Measurements from ENCODE around the gene ERMP1.
A peak's percentile ranks its signal among the peaks of the same experiment; 100 is the strongest.
"Not testable (repeated sequence)": the region's sequence is repeated elsewhere in the genome, so short reads cannot be mapped to it uniquely, and the experiment has no call there.

ERMP1 gene, protein sequence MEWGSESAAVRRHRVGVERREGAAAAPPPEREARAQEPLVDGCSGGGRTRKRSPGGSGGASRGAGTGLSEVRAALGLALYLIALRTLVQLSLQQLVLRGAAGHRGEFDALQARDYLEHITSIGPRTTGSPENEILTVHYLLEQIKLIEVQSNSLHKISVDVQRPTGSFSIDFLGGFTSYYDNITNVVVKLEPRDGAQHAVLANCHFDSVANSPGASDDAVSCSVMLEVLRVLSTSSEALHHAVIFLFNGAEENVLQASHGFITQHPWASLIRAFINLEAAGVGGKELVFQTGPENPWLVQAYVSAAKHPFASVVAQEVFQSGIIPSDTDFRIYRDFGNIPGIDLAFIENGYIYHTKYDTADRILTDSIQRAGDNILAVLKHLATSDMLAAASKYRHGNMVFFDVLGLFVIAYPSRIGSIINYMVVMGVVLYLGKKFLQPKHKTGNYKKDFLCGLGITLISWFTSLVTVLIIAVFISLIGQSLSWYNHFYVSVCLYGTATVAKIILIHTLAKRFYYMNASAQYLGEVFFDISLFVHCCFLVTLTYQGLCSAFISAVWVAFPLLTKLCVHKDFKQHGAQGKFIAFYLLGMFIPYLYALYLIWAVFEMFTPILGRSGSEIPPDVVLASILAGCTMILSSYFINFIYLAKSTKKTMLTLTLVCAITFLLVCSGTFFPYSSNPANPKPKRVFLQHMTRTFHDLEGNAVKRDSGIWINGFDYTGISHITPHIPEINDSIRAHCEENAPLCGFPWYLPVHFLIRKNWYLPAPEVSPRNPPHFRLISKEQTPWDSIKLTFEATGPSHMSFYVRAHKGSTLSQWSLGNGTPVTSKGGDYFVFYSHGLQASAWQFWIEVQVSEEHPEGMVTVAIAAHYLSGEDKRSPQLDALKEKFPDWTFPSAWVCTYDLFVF

DNA sequence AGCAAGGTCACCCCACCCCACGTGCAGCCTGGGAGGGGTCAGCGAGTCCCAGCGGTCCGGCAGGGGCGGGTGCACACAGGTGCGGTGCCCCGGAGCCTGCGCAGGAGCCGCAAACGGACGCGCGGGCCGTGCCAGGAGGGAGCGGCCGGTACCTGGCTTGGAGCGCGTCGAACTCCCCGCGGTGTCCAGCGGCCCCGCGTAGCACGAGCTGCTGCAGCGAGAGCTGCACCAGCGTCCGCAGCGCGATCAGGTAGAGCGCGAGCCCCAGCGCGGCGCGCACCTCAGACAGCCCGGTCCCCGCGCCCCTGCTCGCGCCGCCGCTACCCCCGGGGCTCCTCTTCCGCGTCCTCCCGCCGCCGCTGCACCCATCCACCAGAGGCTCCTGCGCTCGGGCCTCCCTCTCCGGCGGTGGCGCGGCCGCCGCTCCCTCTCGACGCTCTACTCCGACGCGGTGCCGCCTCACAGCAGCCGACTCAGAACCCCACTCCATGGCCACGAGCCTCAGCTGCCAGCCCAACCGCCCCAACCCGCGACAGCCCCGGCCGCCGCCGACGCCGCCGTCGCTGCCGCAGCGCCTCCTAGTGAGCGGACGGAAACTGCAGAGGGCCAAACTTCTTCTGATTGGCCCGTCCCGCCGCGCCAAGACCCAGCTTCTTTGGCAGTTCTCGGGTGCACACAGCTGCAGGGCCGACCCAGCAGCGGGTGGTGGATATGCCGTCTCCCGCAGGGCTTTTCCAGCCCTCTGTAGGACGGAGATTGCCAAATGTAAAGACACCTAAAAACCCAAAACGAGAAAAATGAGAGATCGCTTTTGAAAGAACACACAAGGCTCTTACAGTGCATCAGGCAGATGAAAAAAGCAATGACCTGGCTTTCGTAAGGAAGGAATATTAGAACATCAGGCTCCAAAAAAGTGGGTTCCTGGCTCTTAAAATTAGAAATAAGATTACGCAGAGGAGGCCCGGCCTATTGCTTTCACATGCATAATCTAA is at the start of gene ERMP1:
Gene ERMP1, minus strand, starts transcription at position 580 of the 992 bp plus-strand sequence. Its CDS starts 90 bp downstream, at position 490.
- peak; percentile 92 for DNase-seq (ENCODE audit: low spot score)

DNA sequence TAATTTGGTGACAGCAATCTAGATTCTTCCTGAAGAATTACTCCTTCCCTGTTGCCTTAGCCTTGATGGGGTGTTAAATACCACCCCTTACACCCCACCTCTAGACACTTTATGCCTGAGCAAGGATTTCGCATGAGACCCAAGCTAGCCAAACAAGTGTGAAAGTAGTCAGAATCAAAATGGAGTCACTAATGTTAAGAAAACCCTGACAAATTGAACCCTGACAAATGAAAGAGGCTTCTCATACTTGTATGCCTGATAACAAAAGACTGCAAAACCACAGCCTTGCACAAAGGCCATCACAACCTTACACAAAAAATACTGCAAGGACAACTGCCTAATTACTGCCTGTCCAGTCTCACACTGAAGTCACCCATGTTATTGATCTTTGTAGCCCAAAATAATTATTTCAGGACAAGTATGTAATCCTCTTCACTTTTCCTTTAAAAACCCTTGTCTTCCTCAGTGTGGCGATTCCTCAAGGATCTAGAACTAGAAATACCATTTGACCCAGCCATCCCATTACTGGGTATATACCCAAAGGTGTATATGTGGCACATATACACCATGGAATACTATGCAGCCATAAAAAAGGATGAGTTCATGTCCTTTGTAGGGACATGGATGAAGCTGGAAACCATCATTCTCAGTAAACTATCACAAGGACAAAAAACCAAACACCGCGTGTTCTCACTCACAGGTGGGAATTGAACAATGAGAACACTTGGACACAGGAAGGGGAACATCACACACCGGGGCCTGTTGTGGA is 49.5 kb upstream of the ERMP1 start:
- DNase-seq (ENCODE audit: low spot score): not testable (repeated sequence)

DNA sequence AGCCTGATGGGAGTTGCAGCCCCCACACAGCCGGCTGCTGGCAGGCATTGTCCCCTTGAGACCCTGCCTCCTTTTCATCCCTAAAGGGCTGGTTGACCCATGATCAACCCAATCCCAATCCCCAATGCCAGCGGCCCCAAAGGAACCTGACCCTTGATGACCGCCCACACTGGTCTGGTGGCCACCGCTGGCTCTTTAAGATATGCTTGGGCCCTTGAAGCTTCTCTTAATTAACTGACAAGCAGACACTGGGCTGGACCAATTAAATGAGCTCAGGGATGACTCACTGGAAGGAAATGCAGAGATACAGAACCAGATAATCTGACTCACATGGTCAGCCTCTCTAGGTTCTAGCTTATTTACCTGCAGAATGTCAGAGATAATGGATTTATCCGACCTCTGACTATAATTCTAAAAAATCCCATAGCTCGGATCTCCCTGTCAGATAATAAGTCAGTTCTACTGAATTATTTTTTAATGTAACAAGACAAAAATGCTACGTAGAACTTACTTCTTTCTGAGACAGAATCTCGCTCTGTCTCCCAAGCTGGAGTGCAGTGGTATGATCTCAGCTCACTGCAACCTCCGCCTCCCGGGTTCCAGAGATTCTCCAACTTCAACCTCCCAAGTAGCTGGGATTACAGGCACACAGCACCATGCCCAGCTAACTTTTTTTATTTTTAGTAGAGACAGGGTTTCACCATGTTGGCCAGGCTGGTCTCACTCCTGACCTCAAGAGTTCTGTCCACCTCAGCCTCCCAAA is 46.7 kb upstream of the ERMP1 start:
- no peak for DNase-seq (ENCODE audit: low spot score)

DNA sequence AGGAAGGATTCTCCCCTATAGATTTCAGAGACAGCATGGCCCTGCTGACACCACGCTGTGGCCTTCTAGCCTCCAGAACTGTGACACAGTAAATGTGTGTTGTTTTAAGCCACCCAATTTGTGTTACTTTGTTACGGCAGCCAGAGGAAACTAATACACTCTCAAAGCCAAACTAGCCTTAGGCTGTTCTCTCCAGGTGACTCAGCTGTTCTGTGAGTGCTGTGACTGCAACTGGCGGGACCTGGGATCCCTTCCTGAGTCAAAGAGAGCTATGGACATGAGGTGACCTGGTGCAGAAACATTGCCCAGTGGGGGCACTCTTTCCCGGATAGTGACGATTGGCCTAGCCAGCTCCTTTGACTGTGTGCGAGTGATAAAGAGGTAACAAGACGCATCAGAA is 43.8 kb upstream of the ERMP1 start:
- no peak for DNase-seq (ENCODE audit: low spot score)

DNA sequence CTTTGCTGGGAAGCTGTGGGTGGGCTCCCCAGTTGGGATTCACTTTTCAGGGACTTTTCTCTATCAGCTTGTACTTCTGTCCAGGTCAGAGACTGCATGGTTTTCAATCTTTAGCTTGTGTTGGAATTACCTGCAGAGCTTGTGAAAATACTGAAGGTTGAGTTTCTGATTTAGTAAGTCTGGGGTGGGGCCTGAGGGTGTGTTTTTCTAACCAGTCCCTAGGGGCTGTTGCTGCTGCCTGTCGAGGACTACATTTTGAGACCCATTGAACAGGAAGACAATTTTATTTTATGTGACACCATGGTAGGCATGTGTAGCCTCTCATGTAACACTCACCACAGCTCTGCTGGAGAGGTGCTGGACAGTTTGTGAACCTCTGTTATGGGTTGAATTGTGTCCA is 43.1 kb upstream of the ERMP1 start:
- DNase-seq (ENCODE audit: low spot score): no peak

DNA sequence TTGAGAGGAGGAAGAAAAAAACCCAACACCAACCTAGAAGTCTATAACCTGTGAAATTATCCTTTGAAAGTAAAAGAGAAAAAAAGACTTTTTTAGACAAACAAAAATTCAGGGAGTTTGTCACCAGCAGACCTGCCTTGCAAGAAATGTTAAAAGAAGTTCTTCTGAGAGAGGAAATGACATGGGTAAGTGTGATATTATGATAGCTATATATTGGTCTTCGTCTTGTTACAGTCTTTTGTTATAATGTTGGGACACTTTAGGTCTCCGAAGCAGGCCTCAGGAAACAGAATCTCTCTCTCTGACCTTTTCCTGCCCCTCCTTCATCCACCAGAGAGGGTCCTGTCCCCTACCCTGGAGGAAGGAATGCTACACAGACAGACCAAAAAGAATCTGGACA is 41.1 kb upstream of the ERMP1 start:
- DNase-seq (ENCODE audit: low spot score): no peak

DNA sequence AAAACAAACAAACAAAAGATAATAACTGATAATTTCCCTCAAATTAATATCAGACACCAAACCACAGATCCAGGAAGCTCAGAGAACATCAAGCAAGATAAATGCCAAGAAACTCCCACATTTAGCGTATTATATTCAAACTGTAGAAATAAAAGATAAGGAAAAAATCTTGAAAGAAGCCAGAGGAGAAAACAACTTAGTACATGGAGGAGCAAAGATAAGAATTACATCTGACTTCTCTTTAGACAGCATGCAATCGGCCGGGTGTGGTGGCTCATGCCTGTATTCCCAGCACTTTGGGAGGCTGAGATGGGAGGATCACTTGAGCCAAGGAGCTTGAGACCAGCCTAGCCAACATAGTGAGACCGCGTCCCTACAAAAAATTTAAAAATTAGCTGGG is 40.5 kb upstream of the ERMP1 start:
- DNase-seq (ENCODE audit: low spot score): no peak

DNA sequence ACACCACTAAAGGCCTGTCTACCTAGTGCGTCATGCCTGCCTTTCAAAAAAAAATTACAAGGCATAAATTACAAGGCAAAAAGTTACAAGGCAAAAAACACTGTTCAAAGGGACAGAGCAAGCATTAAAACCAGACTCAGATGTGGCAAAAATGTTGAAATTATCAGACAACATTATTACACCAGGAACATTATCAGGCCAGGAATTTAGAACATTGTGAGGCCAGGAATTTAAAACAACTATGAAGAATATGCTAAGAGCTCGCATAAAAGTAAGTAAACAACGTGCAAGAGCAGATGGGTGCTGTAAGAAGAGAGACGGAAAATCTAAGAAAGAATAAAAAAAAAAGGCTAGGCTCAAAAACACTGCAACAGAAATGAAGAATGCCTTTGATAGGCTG is 39.6 kb upstream of the ERMP1 start:
- no peak for DNase-seq (ENCODE audit: low spot score)

DNA sequence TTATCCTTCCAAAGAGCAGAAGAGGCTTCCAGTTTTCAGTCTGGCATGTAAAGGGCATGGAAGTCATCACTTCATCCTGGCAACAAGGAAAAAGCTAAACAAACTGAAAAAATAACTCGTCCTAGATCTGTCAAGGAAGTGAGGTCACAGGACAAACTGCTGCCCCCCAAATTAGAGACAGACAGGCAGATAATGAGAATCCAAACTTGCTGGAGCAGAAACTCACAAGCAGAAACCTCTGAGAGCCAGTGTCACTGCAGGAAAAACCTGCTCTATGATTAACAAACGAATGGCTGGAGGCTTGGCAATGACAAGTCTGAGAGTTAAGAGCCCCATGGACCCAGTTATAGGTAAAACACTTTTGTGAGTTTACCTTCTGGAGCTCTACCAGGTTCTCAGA is 38.9 kb upstream of the ERMP1 start:
- DNase-seq (ENCODE audit: low spot score): no peak

DNA sequence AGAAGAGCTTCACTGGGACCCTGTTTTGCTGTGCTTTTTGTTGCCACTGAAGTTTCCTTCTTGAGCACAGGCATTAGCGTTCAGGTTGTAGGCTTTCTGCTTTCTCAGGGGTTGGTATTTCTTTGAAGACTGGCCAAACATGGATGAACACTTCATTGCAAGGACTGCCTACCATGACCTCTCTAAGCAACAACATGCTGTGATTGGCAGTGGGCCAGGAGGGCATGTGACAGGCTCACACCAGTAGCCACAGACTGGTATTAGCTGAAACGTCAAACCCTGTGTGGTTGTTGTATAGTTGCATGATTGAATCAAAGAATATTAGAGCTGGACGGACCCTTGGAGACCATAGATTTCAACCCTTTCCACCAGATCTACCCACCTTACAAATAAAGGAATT is 37.8 kb upstream of the ERMP1 start:
- no peak for DNase-seq (ENCODE audit: low spot score)

DNA sequence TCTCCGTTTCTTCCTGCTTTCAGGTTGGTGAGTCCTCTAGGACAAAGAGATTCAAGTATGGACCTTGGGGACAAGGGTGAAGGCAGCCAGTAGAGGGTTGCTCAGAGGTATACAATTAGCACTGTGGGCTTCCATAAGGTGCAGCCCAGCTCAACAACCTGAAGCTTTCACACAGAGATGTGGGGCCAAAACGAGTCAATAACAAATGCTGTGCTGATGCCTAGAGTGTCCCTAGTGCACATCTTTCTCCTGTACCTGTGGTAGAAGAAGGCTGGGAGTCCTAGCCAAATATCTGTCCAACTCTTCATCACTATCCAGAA is 37.1 kb upstream of the ERMP1 start:
- no peak for DNase-seq (ENCODE audit: low spot score)

DNA sequence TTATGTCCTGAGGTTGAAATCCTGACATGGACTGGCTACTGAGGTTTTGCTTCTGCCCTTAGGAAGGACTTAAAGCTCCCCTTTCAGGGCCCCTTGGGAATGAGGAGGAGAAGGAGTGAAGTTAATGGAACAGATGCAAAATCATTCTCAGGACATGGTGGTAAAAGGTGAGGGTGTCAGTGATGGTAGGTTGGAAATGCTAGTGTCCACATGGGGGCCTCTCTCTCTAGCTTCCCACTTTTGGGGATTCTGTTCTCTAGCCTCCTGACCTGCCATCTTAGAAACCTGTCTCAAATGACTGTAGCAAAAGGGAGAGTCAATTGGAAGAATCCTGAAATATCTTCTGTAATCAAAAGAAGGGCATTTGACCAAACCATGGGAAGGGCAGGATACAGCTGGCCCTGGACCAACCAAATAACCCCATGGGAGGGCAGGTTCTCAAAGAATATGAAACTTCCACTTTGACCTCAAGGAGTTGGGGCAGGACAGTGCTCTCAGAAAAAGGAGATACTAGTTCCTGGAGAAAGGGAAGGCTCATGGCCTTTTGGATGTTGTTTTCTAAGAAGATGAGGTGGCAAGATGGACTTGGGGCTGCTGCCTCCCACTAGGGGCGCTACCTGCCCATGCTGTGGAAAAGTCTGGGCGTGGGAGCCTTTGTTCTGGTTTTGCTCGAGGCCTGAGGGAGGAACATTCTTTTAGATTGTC is 36.5 kb upstream of the ERMP1 start:
- no peak for DNase-seq (ENCODE audit: low spot score)

DNA sequence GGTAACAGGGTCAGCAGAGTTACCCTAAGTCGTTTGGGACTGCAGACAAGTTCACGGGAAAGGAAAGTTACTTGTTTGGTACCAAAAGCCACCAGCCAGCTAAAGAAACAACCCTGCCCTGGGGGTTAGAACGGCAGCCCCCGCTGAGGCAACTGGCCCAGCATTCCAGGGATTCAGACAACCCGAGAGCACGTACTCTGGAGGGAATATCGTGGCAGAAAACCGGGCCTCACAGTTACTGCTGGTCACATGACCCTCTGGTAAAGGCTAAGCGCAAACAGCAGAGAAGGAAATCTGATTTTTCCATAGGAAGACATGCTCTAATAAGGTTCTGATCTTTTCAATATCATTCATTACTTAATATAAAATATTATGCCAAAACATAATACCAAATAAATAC is 35.3 kb upstream of the ERMP1 start:
- no peak for DNase-seq (ENCODE audit: low spot score)

DNA sequence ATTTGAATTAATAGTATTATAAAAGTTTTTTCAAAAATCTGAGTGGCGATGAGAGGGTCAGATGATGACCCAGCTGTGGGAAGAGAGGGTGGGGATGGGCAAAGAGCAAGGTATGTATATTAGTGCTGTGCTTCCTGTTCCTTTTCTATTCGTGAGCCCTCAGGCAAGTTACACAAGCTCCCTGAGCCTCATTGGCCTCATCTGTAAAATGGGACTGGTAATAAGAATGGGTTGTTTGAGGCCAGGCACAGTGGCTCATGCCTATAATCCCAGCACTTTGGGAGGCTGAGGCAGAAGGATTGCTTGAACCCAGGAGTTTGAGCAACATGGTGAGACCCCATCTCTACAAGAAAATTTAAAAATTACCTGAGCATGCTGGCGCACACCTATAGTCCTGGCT is 33.8 kb upstream of the ERMP1 start:
- no peak for DNase-seq (ENCODE audit: low spot score)

DNA sequence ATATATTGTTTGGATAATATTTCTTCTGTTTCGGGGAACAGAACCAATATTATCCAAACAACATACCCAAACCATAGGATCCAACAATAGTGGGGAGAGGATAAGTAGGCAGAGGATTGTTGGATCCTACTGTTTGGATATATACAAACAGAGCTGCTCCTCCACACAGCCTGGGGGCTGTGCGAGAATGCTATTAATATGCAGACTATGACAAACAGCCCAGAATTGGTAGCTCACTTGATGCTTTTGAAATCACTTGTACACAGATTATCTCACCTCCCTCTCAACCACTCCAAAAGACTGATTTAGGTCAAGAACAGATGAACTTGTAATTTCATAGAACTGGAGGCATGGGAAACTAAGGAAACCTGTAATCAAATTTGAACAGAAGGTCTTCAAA is 33.4 kb upstream of the ERMP1 start:
- DNase-seq (ENCODE audit: low spot score): no peak

DNA sequence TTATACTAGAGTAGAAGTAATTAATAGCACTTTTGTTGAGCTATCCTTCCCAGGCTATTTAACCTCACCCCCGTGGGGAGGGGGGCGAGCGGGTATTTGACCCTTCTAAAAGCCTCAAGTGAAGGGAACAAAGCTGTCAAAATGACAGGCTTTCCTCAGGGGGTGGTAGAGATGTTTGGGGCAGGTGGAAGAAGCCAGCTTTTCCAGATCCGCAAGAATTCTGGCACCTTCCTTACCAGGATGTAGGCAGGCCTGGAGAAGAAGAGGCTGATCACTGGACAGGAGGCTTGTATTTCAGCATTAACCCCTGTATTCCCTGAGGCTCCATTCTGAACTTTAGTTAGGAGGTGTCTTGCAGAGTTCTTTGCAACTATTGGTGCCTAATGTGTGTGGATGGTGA is 31.5 kb upstream of the ERMP1 start:
- DNase-seq (ENCODE audit: low spot score): no peak

DNA sequence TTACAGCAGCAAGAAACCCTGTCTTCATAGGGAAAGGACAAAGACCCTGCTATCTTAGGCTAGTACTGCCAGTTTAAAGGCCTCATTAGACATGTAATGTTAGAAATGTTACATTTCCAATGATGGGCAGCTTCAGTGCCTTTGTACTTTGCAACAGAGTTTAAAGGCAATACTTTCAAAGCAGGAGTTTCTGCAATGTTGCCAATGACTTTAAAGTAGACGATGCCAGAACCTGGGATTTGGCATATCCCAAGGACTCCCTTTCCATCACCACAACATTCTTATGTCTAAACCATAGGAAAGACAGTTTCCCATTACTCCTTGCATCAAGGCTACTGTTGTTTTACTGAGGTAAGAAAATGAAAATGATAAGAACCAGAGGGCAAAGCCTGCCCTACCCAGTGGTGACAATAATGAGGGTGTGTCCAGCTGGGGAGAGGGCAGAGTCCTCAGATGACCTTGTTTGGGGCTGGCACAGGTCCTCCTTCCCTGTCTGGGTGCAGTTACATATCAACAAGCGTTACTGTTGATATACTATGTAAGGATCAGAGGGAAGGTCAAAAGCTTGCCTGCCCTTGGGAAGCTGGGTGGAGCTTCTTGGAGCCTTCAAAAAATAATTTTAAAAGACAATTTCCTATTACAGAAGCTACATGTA is 30.3 kb upstream of the ERMP1 start:
- no peak for DNase-seq (ENCODE audit: low spot score)

DNA sequence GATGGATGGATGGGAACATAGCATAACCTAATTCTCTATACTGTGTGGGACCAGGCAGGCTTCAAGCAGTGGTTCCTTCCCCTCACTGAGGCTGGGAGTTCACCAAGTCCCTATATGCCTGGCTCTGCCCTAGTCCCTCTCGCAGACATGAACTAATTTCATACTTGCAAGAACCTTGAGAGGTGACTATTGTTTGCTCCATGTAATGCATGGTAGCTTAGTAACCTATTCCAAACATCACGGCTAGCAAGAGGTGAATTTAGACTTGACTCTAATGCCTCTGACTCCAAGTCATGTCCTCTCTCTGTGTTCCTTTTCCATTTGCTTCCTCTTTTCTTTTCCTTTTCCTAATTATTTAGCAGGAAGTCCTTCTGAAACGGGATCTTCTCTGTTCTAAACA is 25.9 kb upstream of the ERMP1 start:
- DNase-seq (ENCODE audit: low spot score): no peak

DNA sequence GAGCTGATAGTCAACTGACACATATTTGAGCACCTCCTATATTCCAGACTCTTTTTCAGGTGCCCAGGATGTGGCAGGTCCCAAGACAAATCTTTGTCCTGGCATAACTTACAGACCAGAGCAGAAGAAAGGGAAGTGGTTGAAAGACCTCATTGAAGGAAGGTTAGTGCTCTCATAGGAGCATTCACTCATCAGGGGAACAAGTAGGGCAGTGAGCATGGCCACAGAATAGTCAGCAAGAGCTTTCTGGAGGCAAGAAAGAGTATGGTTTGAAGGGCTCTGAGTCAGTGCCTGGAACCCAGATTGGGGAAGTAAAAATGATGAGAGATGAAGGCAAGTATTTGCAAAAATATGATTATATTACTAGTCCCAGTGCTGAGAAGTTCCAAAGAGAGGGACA is 25.0 kb upstream of the ERMP1 start:
- no peak for DNase-seq (ENCODE audit: low spot score)
